Activated CD8-positive, alpha-beta T cell treated with anti-CD3 and anti-CD28 coated beads for 36 hours (primary cell): ENCODE data around the gene NAA50. TPM values are rescaled to one million over a fixed set of nuclear protein-coding genes. Genes with fewer than 3 reads are reported as not detected.

Experiments
- ATAC-seq: fragments of 200-7000 bp; cut with Tn5 transposase; one replicate; pipeline ENCODE4 v1.10.0; 2021; ENCODE audit warnings: mild to moderate bottlenecking, moderate library complexity
- CTCF ChIA-PET: fragments of 350-600 bp; sonication (Branson Sonifier 250); formaldehyde crosslinking; loops from one replicate; lab custom pipeline; 2021; ENCODE audit warnings: antibody characterized with exemption; lab: Charles Lee
- POLR2A ChIA-PET: fragments of 350-600 bp; sonication (Branson Sonifier 250); formaldehyde crosslinking; loops from one replicate; lab custom pipeline; 2021; ENCODE audit warnings: antibody characterized with exemption; lab: Charles Lee
- DNase-seq: peaks from one replicate; pipeline ENCODE4 v3.0.0-alpha.2; 2020
- H3K27ac Mint-ChIP-seq: one replicate; pipeline ENCODE4 v1.8.0; 2021; ENCODE audit warnings: mild to moderate bottlenecking, mixed read lengths
- H3K27me3 Mint-ChIP-seq: one replicate; pipeline ENCODE4 v1.8.0; 2021; ENCODE audit warnings: mixed read lengths
- H3K36me3 Mint-ChIP-seq: one replicate; pipeline ENCODE4 v1.8.0; 2021; ENCODE audit warnings: low read depth, mixed read lengths
- H3K4me1 Mint-ChIP-seq: one replicate; pipeline ENCODE4 v1.8.0; 2021; ENCODE audit warnings: low read depth, mixed read lengths
- H3K4me3 Mint-ChIP-seq: one replicate; pipeline ENCODE4 v1.8.0; 2021; ENCODE audit warnings: mild to moderate bottlenecking, moderate library complexity, mixed read lengths
- H3K9me3 Mint-ChIP-seq: one replicate; pipeline ENCODE4 v1.8.0; 2021; ENCODE audit warnings: mixed read lengths
- intact Hi-C: fragments of 100-400 bp; cut with micrococcal nuclease; formaldehyde crosslinking; loops from one replicate; pipeline ENCODE4 v1.10.0; 2022
- total RNA-seq, 2 experiments: library from RNA; stranded (reverse); gene quantifications; one replicate each; pipeline ENCODE4 v1.2.3, GENCODE V29; 2021
- TF ChIP-seq, protein P1 (sequence below): fragments of 200-600 bp; IDR thresholded peaks from one replicate; pipeline ENCODE4 v1.8.0; 2022; ENCODE audit warnings: antibody characterized with exemption, mild to moderate bottlenecking

Gene NAA50
- total RNA-seq, 2 experiments from 2014 or later = 117 to 118 TPM

DNA sequence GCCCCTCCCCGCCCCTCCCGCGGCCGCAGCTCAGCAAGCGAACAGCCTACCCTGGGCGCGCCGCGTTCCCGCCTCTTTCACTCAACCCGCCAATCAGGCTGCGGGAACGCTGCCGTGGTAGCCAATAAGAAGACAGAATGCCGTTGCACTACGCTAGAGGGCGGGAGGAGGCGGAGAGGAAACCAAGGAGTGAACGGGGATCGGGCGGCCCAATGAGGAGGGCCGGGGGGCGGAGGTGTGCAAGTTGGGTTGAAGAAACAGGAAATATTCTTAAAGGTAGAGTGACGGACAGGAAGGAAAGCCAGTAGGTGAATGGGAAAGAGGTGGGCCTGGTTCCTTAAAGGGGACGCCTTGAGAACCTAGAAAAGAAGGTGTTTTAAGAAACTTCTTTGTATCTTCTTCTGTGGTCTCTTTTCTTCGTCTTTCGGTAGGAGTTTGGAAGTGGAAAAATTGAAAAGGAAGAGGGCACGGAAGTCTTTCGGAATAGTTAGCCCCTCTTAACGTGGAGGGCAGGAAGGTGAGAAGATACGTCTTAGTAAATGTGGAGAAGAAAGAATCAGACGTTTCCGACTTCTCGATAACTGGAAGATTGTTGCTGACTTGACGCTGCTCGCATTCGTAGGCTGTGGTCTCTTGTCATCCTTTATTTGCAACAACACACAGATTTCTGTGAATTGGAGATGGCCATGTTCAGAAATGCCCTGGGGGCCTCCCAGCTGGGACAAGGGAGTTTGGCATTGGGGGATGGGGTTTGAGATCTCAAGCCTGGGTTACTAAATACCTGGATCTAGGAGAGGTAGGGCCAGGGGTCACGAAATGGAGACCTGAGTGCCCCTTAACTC is 49.2 kb downstream of the NAA50 start:
- H3K27me3 Mint-ChIP-seq = no peaks in the 10 kb centered on the region
- H3K9me3 Mint-ChIP-seq = no peaks in the 10 kb centered on the region
- no peak overlapping the region for H3K27ac Mint-ChIP-seq
- POLR2A ChIA-PET = interaction anchor here (0.5 to 1.9 kb wide), 4 partner anchors 25 to 256 kb away, joined by 3 to 14 read pairs (median 4); partner anchors contain the start of genes ATP6V1A and NAA50
- peaks cover 25% of the 10 kb centered on the region for H3K4me1 Mint-ChIP-seq
- TF ChIP-seq, protein P1, sequence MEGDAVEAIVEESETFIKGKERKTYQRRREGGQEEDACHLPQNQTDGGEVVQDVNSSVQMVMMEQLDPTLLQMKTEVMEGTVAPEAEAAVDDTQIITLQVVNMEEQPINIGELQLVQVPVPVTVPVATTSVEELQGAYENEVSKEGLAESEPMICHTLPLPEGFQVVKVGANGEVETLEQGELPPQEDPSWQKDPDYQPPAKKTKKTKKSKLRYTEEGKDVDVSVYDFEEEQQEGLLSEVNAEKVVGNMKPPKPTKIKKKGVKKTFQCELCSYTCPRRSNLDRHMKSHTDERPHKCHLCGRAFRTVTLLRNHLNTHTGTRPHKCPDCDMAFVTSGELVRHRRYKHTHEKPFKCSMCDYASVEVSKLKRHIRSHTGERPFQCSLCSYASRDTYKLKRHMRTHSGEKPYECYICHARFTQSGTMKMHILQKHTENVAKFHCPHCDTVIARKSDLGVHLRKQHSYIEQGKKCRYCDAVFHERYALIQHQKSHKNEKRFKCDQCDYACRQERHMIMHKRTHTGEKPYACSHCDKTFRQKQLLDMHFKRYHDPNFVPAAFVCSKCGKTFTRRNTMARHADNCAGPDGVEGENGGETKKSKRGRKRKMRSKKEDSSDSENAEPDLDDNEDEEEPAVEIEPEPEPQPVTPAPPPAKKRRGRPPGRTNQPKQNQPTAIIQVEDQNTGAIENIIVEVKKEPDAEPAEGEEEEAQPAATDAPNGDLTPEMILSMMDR = no peak
- peak; percentile 100 for DNase-seq
- peaks cover 1% of the 10 kb centered on the region for H3K36me3 Mint-ChIP-seq
- intact Hi-C loops = no loop called here
- CTCF ChIA-PET = interaction anchor here (1.2 to 1.5 kb wide), 3 partner anchors 39 to 148 kb away, joined by 4 to 9 read pairs (median 7); no protein-coding TSS in a partner anchor
- ATAC-seq = peak; percentile 92
- H3K4me3 Mint-ChIP-seq = no peak overlapping the region

DNA sequence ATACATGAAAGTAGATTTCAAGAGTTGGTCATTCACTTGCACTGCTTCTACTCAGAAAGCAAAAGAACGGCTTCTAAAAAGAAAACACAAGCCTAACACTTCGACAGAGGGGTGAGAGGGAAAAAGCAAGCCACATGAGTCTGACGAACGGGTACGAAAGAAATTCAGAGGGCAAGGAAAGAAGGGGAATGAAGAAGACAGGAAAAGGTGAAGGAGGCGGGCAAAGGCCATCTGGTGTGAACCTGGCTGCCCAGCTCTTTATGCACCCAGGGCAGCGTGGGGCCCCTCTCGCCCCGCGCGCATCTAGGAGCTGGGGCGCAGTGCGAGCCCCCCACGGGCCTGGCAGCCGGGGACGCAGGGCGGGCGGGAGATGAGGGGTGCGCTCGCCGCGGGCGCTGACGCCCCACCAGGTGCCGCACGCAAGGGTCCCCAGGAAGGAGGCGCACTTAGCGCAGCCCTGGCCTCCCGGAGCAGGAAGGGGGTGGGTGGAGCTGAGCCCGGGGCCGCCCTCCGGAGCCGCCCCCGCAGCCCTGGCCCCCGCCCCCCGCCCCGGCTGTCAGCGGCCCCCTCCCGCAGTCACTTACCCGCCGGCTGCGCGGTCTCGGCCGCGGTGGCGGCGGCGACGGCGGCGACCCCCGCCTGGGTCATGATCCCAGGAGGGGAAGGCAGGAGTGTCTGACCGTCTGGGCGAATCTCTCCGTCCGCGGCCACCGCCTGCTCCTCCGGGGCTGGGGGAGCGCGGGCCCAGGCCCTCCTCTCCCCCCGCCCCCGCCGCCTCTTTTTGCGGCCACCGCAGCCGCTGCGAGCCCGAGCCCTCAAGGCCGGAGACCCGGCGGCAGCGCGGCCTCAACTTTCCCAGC is 50.0 kb downstream of the NAA50 start, which contains the start of gene USF3:
Gene USF3, minus strand, starts transcription at position 857 of the 860 bp plus-strand sequence. CDS start 21,764 bp downstream, outside the sequence.
- Mint-ChIP-seq H3K4me3 (peak within 1 kb of the TSS; percentile 99), H3K36me3 (peaks cover 1% of the 10 kb centered on the region), H3K27ac (peak within 1 kb of the TSS; percentile 100), H3K27me3 (no peaks in the 10 kb centered on the region), H3K4me1 (peaks cover 25% of the 10 kb centered on the region), H3K9me3 (no peaks in the 10 kb centered on the region)
- intact Hi-C loops = no loop called here
- peak; percentile 72 for ATAC-seq
- CTCF ChIA-PET = interaction anchor here (1.2 to 1.5 kb wide), 2 partner anchors 49 to 149 kb away, joined by 4 to 9 read pairs; no protein-coding TSS in a partner anchor
- peak; percentile 87 for DNase-seq
- TF ChIP-seq, protein P1 = no peak
- POLR2A ChIA-PET = interaction anchor here (0.5 to 1.2 kb wide), 6 partner anchors 26 to 255 kb away, joined by 3 to 7 read pairs (median 4); partner anchors contain the start of gene ATP6V1A

DNA sequence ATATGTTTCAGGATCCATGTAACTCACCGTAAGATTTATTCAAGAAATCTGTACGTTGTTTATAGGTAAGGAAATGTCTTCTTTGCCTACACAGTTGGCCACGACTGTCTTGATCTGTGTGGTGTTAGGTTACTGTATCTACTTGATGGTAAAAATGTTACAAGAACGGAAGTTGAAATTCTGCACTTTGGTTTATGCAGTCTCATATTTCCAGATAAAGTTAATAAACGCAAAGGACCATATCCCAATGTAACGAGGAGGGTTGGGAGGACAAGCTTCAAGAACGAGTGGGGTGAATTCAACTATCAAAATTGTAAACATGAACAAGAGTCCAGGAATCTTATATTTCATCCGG is 50.6 kb downstream of the NAA50 start:
- CTCF ChIA-PET = interaction anchor here (1.1 to 1.5 kb wide), 3 partner anchors 10 to 149 kb away, joined by 3 to 9 read pairs (median 4); no protein-coding TSS in a partner anchor

DNA sequence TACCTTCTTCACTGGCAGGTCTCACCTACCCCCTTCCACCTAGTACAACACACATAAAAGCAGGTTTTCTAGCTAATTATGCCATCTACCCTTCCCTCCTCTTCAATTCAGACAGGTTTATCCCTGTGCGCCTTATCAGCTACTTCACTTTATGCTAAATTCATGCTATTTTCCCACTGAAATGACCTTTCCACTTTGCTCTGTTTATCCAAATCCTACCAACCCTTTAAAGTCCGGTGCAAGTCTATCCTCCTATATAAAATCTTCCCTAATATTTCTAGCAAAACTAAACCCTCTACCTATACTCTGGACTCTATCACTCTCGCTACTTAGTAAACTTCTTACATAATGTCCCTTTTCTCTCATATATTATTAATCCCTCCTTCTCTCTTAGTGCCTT is 55.6 kb downstream of the NAA50 start:
- Mint-ChIP-seq H3K4me1 (peaks cover 22% of the 10 kb centered on the region), H3K27ac (no peak overlapping the region), H3K27me3 (no peaks in the 10 kb centered on the region), H3K9me3 (peaks cover 3% of the 10 kb centered on the region), H3K4me3 (no peak overlapping the region), H3K36me3 (peaks cover 10% of the 10 kb centered on the region)
- POLR2A ChIA-PET = no interaction called here
- intact Hi-C loops = no loop called here
- TF ChIP-seq, protein P1 = no peak
- ATAC-seq (no peak), DNase-seq (no peak)
- CTCF ChIA-PET = no interaction called here

More for the DNA sequence above, 50.6 kb downstream of the NAA50 start:
- H3K4me3 Mint-ChIP-seq = peak overlapping the region; percentile 99
- ATAC-seq (no peak), DNase-seq (no peak)
- POLR2A ChIA-PET = interaction anchor here (0.8 to 1.2 kb wide), 5 partner anchors 34 to 181 kb away, joined by 3 to 7 read pairs (median 4); partner anchors contain the start of genes ATP6V1A and SPICE1
- peaks cover 25% of the 10 kb centered on the region for H3K4me1 Mint-ChIP-seq
- H3K27me3 Mint-ChIP-seq = no peaks in the 10 kb centered on the region
- TF ChIP-seq, protein P1 = no peak
- peaks cover 1% of the 10 kb centered on the region for H3K36me3 Mint-ChIP-seq
- H3K27ac Mint-ChIP-seq = peak overlapping the region; percentile 100
- intact Hi-C loops = no loop called here
- H3K9me3 Mint-ChIP-seq = no peaks in the 10 kb centered on the region
